Activated T-cell treated with anti-CD3 and anti-CD28 coated beads, Interleukin-2, amount 50 U/mL, for 1 hour (primary cell): ENCODE data around the gene BCKDHB.
"Not testable (repeated sequence)": the region's sequence is repeated elsewhere in the genome, so short reads cannot be mapped to it uniquely, and the experiment has no call there.

Source experiments
- DNase-seq: peaks from one replicate; pipeline ENCODE4 v3.0.0-alpha.2; 2020

The BCKDHB gene

DNA sequence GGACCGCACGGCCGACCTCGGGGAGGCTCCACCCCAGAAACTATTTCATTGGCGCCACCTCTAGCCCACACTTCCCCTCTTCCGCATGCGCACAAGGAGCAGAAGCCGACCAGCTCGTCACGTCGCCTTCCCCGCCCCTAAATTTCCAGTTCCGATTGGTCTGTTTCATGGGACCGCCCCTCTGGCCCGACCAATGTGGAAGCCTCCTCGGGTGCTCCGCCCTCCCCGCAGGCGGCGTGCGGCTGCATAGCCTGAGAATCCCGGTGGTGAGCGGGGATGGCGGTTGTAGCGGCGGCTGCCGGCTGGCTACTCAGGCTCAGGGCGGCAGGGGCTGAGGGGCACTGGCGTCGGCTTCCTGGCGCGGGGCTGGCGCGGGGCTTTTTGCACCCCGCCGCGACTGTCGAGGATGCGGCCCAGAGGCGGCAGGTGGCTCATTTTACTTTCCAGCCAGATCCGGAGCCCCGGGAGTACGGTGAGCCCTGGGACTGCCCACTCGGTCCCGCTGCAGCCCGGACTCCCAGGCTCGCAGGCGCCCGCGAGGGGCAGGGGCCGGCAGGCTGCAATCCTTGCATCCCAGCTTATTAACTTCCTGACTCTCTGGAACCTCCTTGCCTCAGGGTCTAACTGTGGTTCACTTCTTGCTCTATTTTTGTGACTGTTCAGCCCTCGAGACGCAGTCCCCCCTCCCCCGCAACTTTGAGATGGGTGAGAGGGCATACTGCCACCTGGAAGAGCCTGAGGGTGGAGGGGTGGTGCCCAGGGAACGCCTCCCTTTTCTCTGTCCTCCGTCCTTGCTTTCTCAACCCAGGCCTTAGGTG is at the start of gene BCKDHB:
Gene BCKDHB, plus strand, starts transcription at position 254 of the 818 bp plus-strand sequence. Its CDS starts 23 bp downstream, at position 277.
- DNase-seq, result peak; percentile 94

DNA sequence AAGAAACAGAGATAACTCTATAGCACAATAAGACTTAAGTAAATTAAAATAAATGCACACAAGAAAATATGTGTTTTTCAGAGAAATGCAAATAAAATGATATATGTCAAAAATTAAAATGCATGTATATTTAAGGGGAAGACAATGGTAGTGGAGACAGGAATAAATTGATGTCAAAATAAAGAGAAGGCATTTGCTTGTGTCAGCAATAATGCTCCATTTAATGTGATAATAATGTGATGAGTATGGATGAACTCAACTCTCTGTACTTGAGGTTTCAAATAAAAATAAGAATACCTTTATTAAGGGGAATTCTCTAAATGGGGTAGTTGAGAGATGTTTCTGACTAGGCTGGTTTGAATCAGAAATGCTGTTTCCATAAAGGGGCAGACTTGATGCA is 45.7 kb upstream of the BCKDHB start:
- no peak for DNase-seq

DNA sequence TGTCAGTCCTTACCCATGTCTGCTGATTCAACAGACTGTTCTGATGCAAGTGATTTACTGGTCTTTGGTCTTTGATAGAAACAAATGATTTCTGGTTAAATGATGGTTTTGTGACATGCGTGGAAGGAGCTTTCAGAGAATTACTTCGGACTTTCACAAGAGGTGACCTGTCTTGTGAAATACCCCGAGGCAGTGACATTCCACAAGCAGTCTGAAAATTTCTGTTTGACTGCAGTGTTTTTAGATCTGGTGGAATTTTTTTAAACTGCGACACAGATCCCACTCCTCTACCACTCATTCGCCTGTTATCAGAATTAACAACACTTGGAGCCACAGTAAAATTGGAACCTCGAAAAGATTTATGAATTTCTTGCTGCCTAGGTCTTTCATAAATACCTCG is 38.3 kb upstream of the BCKDHB start:
- DNase-seq, result not testable (repeated sequence)

DNA sequence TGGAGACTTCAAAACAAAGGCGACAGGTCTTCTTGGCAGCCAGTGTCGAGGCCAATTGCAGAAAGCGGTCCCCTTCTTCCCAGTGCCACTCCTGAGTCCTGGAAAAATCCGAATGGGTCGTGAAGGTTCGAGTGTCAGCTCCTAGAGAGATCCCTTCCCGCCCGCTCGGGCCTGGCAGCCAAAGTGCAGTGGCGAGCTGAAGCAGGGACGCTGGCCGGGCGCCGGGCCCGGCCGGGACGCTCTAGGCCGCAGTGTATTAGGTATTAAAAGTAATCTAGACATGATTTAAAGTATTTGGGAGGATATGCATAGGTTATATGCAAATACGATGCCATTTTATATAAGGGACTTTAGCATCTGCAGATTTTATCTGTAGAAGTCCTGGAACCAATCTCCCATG is 36.0 kb upstream of the BCKDHB start:
- DNase-seq, result not testable (repeated sequence)

DNA sequence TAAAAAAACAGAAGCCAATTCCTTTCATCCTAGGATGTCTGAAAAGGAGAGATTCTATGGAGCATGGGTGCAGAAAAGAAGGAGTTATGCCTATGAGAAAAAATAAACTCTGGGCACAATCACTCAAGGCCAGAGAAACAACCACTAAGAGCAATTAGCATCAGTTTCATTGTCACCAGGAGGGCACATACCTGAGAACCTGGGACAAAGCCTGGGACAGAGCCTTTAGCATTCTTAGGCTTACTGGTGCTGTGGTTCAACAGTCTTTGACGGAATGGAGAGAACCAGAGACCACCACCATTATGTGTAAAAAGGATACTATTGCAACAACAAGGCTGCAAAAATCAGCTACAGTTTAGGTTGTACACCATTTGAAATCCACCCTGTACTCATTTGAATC is 29.4 kb upstream of the BCKDHB start:
- DNase-seq, result no peak

DNA sequence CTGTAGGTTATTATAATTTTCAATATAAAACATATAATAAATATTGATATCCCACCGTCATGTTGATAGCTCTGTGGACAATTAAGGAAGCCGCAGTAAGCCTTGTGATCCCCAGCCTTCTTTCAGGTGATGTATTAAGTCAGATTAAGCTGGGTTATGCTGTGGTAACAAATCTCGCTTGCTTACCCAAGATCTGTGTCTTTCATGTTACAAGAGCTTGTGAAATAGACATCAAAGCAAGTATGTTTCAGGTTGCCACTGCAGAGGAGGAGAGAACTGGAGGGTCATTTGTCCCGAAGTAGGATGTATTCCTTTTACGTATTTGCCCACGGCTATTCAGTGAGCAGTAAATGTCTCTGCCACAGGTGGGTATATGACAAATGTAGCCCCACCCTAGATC is 17.8 kb upstream of the BCKDHB start:
- no peak for DNase-seq

DNA sequence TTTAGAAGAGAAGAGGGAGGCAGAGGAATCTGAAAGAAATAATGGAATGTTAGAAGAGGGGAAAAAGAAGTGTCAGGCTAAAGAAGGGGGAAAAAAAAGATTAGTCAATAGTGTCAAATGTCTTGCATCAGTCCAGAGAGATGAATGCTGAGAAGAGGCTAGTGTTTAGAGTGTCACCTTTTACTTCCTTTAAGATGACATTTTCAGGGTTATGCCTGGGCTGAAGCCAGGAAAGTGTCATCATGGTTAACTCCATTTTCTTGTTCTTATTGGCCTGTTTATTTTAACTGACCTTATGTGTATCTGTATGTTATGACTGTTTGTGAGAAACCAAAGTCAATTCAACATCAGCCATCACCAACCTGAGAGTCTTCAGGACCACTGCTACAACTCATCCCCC is 15.0 kb upstream of the BCKDHB start:
- no peak for DNase-seq

DNA sequence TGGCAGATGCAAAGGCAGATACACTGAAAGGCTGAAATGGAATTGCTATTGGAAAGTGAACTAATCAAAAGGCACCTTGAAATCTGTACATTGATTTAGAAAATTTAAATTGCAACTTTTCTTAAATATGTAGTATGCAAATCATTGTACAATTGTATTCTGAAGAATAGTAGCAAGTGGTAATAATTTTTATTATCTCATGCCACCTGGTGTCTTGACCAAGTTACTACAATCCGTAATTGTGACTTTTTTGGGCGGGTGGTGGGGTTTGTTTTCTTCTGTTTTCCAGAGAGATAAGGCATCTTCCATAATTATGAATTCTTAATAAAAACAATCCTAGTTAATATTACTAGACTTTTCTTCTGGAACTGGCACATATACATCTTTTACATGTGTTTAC is 12.5 kb upstream of the BCKDHB start:
- no peak for DNase-seq

DNA sequence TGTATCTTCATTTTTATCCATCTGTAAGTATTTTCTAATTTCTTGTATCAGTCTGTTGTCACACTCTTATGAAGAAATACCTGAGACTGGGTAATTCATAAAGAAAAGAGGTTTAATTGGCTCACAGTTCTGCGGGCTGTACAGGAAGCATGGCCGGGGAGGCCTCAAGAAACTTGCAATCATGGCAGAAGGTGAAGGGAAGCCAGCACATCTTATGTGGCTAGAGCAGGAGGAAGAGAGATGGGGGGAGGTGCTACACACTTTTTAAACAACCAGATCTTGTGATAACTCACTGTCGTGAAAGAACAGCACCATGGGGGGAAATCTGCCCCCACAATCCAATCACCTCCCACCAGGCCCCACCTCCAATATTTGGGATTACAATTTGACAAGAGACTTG is 10.9 kb upstream of the BCKDHB start:
- no peak for DNase-seq

DNA sequence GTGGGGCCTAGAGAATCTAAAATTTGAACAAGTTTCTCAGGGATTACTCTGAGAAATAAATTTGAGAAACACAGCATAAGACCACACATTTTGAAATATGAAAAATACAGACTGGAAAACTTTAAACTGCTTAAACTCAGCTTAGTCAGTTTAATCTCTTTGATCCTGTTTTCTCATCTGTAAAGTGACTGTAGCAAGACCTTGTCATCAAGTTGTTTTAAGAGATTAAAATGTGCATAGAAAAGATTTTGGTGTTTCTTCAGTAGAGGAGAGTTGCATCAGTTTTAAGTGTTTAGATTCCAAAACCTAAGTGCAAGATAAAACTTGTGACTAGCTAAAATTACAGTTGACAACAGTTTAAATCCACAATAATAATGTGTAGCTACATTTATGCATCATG is 8.1 kb upstream of the BCKDHB start:
- no peak for DNase-seq

DNA sequence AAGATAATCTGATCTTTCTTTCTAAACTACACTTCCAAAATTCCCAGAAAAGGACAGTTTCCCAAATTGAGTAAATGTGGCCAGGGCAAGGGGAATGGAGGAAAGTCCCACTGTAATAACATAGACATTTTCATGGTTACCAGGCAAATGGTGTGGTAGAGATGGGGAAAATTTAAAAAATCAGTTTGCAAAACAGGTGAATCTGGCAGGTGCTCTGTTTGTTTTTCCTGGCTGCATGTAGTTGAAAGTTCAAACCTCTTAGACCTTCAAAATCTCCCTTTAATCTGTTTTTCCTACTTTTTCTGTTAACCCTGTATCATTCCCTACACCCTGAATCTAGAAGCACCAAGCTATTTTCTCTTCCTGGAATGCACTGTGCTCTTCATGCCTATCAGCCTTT is 2.0 kb upstream of the BCKDHB start:
- DNase-seq, result no peak

DNA sequence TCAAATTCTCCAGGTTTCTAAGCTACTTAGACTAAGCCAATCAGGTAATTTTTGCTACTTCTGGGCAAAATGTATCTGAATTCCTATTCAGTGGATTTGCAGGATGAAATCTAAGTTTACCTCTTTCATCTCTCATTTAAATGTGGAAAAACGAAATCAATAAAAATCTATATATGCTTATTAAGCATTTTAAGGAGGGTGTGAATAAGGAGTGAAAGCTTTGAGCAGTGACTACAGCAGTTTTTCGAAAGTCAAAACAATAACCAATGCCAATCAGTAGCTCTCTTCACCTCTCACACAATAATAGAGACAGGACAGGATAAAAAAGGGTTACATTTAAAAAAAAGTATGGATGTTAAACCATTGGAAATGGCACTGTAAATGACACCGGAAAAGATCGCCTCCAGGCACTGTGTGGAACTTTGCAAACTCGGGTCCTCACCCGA is 476 bp upstream of the BCKDHB start:
- no peak for DNase-seq

DNA sequence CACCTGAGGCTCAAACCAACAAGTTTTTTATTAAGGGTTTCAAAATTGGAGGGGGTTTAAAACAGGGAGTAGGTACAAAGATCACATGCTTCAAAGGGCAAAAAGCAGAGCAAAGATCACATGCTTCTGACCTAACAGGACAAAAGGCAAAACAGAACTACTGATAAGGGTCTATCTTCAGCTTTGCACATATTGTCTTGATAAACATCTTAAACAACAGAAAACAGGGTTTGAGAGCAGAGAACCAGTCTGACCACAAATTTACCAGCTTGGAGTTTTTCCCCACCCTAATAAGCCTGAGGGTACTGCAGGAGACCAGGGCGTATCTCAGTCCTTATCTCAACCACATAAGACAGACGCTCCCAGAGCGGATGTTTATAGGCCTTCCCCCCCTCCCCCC is 16.1 kb downstream of the BCKDHB start:
- not testable (repeated sequence) for DNase-seq

DNA sequence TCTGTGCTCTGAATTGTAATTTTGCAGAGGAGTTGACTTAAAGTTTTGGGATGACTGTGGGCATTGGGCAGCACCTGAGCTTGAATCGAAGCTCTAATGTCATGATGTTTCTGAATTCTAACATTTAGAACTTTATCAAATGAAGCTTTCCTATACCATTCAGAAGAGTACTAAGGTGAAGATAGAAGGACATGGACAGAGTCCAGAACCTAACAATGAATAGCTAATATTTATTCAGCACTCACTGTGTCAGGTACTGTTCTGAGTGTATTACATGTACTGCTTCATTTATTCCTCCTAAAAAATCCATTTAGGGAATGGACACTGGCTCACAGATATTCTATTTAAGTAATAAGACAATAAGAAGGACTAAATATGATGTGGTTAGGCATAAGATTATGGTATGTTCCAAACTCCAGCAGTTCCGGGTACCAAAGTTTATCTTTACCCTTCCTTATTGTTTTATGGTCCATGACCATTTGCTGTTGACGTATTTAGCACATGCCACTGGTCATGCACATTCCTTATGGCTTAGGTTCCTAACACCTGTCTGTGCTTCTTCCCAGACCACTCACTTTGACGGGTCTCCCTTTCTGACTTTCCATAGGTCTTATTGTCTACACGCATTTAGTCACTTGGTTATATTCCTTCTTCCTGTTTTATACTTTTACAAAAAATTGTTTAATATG is 20.3 kb downstream of the BCKDHB start:
- no peak for DNase-seq

DNA sequence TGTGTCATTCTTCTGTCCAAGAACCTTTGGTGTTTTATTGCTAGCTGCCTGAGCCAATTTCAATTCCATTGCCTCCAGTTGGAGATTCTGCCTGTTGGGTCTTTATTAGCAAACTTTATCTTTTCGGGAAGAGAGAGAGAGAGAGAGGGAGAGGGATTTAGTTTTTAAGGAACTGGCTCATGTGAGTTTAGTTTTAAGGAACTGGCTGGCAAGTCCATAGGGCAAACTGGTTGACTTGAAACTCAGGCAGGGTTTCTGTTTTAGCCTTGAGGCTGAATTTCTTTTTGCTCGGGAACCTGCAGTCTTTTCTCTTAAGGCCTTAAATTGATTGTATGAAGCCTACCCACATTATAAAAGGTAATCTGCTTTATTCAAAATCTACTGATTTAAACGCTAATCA is 23.0 kb downstream of the BCKDHB start:
- no peak for DNase-seq

DNA sequence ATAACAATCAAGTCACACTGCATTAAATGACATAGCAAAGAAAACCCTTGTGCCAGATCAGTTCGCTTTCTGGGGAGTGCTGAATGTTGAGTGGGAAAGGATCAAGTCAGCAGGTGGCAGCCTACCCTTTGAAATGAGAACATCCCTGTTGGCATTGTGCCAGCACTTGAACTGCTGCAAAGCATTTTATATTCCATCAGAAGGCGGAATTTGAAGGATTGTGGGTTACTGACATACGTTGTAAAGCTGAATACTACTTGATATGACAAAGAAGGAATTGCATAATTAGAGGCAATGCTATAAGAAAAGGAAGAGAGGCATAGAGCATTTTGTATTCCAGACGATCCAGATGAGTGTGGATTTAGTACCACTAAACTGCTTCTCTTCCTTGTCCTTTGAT is 26.5 kb downstream of the BCKDHB start:
- DNase-seq, result peak; percentile 18

DNA sequence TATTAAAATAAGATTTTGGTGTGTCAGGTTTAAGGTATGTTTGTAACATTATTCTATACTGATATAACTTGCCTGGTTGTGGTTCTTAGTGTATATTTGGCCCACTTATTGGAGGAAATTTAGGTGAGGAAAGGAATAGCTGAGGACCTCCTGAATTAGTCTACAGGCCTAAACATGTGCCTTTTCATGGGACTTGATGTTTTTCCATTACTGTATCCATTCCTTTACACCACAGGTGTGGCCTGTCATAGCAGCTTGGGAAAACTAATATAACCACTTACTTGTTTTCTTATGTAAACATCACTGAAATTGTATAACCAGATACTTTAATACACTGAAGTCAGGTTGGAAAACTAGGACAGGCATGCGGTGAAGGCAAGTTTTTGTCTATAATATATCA is 27.6 kb downstream of the BCKDHB start:
- DNase-seq, result no peak

DNA sequence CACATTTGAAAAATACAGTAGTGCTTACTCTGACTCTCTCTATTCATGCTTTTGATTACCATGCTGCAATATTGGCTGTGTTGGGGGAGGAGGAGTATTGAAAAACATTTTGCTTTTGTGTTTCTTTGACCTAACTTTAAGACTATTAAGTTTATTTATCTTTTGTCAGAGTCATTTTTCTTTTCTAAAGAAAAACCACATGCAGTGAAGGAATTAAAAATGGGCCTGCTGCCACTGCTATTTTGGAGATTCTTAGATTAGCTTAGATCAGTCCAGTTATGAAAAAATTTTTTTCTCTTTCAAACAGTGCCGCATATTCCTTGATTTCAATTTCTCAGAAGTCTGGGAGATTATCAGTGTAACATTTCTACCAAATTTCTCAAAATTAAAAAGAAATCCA is 36.1 kb downstream of the BCKDHB start:
- no peak for DNase-seq

DNA sequence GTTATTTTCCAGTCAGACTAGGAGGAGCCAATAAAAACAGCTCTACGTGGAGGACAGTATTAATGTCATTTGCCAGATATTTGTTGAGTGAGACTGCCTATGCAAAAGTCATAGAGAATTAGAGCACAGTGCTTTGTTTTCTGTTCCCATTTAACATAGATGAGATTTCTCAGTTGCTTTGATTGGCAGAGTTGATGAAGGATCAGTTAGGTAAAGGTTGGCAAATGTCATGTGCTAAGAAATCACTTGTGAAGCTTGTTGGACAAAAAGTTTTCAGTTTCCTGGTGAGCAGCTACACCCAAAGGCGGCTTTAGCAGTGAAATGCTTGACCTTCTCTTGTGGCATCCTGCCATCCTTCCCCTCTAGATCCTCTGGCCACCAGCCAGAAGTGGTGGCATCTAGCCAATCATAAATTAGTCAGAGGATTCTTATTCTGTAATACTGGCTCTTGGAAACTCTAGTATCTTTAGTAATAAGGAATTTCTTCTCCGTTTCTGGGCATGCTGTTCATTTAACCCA is 37.0 kb downstream of the BCKDHB start:
- DNase-seq, result no peak

DNA sequence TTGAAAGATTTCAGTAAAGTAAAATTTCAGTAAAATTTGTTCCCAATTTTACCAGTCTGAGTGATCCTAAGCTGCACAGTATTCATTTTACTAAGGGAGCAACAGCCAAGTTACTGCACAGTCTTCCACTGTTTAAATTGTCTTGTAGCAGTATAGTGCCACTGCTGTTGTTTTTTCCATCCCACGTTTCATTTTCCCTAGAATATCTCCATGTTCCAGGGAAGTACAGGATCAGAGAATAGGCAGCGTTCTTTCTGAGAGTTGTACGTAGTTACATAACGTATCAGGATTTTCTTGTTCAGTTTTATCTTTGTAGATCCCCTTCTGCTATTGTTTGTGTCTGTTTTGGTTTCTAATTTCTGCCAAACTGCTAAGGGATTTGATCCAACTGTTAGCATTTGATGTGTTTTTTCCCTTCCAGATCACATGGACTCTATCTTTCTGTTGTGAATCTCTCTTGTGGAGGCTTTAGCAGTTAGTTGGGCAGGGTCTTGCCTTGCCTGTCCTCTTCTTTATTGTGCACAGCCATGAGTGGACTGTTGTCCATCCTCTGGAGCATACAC is 38.4 kb downstream of the BCKDHB start:
- DNase-seq, result no peak

DNA sequence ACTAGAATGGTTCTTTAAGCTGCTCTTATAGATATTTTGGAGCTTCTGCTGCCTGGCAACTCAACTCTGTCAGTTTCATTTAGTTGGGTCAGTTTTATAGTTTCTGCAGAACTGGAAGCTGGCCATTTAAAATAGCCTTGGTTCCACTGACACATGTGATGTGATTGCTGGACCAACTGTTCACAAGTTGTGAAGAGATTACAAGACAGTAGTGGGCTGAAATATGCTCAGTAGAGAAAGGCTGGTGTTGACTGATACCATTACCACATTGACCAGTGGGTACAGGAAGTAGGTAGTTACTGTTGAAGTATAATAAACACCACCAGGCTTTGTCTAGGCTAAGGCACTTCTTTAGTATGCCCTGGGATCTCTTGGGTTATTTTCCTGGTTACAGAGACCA is 39.0 kb downstream of the BCKDHB start:
- DNase-seq, result no peak

DNA sequence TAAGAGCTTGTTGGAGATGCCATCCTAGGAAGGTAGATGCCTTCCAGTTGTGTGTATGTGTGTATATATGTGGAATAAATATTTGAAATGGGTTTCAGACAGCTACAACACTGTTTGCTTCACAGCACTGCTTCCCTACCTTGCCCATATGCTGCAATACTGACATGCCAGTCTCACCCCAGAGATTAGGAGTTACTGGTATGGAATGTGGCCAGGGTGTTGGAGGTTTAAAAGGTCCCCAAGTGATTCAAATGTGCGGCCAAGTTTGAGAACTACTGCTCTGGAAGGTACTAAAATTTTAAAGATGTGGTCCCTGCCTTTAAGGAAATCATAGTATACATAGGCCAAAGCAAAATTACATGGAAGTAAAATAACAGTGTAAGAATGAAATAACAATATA is 39.5 kb downstream of the BCKDHB start:
- DNase-seq, result no peak

DNA sequence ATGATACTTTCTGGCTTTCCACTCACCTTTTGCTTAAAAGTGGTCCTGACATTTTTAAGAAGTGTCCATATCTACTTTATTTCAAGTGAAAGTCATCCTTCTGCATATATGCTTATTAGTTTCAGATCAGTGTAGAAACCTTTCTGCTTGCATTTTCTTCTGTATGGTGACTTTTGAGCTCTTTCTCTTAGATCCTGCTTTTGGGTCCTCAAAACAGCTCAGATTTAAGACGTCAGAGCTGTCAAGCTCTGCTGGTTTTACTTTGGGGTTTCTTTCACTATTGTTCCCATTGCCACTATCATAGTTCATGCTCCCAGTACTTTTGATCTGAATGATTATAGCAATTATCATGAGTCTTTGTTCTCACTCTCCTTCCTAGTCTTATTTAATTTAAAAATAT is 41.7 kb downstream of the BCKDHB start:
- no peak for DNase-seq

DNA sequence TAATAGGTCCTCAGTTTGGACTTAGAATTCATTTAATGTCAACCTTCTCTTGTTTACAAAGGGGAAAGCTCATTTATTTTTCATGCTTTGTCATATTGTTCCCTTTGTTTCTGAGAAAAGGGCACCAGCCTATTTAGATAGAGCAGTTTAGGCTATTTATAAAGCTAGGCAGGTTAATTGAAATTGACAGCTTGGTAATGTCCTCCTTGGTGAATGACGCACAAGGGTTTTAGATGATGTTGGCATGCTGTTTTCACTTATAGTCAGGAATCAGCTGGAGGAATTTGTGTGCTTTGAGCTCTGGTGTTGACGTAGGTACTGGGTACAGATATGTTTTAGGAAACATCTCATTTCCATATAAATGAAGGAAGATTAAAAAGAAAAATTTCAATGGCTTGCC is 45.2 kb downstream of the BCKDHB start:
- DNase-seq, result no peak
